ENCODE data around the gene GARS1.
"Not testable (repeated sequence)": the region's sequence is repeated elsewhere in the genome, so short reads cannot be mapped to it uniquely, and the experiment has no call there.

GARS1 gene

DNA sequence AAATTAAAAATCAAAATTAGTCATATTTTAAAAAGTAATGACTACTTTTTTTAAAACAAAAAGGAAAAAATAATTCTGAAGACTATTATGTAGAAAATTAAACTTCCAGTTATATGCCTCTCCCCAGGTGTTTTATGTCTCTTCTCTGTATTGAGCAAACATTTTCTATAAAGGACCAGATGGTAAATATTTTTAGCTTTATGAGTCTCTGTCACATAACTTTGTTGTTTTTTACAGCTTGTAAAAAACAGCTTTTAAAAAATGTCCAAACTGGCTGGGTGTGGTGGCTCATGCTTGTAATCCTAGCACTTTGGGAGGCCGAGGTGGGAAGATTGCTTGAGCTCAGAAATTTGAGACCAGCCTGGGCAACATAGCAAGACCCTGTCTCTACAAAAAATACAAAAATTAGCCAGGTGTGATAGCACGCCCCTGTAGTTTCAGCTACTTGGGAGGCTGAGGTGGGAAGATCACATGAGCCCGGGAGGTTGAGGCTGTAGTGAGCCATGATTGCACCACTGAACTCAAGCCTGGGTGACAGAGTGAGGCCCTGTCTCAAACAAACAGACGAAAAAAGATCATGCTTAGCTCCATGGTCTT lies 23.5 kb downstream of the GARS1 start:
- Mint-ChIP-seq H3K9me3 (no peaks in the 10 kb centered on the region), H3K27ac (no peak overlapping the region), H3K4me3 (no peak overlapping the region), H3K4me1 (peaks cover 2% of the 10 kb centered on the region), H3K36me3 (peaks cover 66% of the 10 kb centered on the region), H3K27me3 (no peaks in the 10 kb centered on the region)
- CTCF ChIA-PET: interaction anchor here (1.0 kb wide), 1 partner anchor 9 kb away, joined by 3 read pairs; no protein-coding TSS in a partner anchor
- no peak for DNase-seq

DNA sequence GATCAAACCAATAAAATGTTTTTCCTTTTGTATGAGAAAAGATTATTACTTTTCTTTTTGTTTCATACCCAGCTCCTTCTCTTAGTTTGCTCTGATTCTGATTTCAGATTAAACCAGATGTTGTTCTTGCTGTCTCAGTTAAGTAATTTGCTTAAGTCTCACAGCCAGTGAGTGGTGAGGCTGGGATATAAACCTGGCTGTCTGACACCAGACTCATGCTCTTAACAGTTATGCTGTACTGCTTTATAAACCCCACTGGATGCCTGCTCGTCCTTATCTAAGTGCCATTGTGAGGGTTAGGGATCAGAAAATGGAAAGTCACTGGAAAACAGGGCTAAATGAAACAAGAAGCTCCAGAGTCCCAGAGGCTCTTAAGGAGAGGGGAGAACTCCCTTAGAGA lies 24.3 kb downstream of the GARS1 start:
- Mint-ChIP-seq H3K4me1 (no peaks in the 10 kb centered on the region), H3K27me3 (no peaks in the 10 kb centered on the region), H3K27ac (no peak overlapping the region), H3K9me3 (no peaks in the 10 kb centered on the region), H3K36me3 (peaks cover 66% of the 10 kb centered on the region), H3K4me3 (no peak overlapping the region)
- CTCF ChIA-PET: interaction anchor here (1.0 kb wide), 1 partner anchor 10 kb away, joined by 3 read pairs; no protein-coding TSS in a partner anchor
- DNase-seq: no peak

DNA sequence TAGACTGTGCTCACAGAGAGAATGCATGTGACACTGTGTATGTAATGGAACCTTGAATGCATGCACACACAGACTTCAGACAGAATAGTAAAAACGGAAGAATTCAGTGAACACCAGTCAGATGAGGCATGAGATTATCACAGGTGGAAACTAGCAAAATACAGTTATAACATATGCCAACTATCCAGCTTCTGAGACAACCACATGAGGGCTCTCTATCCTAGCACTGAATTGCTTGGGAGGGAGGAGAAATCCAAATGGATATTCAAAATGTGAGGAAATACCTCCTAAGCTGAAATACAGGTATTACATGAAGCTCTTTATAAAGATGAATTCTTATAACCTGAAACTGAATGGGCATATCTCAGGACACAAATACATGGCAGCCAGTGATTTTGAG lies 30.6 kb downstream of the GARS1 start:
- Mint-ChIP-seq H3K4me3 (no peak overlapping the region), H3K27me3 (no peaks in the 10 kb centered on the region), H3K4me1 (peaks cover 10% of the 10 kb centered on the region), H3K36me3 (peaks cover 66% of the 10 kb centered on the region), H3K27ac (no peak overlapping the region), H3K9me3 (no peaks in the 10 kb centered on the region)
- no peak for DNase-seq
- CTCF ChIA-PET: no interaction called here

DNA sequence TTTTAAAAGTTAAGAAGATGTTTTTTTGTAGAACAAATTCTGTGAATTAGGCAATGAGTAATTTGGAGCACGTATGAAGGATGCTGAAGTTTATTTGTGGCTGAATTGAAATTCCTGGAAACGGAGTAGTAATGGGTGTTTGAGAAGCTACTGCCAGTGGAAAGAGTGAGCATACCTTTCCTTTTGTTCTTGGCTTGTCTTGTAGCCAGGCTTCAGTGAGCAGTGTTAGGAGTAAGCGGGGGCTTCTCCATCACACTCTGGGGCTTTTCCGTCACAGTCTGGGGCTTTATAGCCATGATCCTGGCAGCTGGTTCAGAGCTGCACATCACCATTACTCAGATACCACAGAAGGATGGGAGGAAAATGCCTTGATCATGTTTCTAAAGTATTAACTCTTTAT lies 32.3 kb downstream of the GARS1 start:
- H3K4me3 Mint-ChIP-seq: no peak overlapping the region
- H3K36me3 Mint-ChIP-seq: peaks cover 67% of the 10 kb centered on the region
- H3K27me3 Mint-ChIP-seq: no peaks in the 10 kb centered on the region
- peaks cover 10% of the 10 kb centered on the region for H3K4me1 Mint-ChIP-seq
- H3K9me3 Mint-ChIP-seq: no peaks in the 10 kb centered on the region
- CTCF ChIA-PET: no interaction called here
- peak overlapping the region; percentile 20 for H3K27ac Mint-ChIP-seq
- DNase-seq: no peak

DNA sequence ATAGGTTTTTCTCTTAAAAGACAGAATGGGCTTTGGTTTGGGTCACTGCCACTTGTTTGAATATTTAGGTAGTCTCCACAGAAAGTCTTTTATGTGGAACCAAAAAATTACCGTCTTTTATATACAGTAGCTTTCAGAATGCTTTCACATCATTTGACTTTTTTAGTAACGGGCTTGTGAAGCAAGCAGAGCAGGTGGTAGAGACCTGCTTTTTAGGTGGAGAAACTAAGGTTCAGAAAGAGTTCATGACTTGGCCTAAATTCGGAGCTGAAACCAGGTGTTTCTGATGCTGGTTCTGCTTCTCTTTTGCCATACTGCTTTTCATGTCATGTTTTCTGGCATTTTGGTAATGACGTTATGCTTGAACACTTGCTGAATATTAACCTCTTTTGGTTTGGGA lies 36.3 kb downstream of the GARS1 start:
- Mint-ChIP-seq H3K27ac (no peak overlapping the region), H3K27me3 (no peaks in the 10 kb centered on the region), H3K4me1 (peaks cover 8% of the 10 kb centered on the region), H3K36me3 (peaks cover 68% of the 10 kb centered on the region), H3K9me3 (no peaks in the 10 kb centered on the region), H3K4me3 (no peak overlapping the region)
- CTCF ChIA-PET: interaction anchor here (1.0 to 1.1 kb wide), 2 partner anchors 34 to 52 kb away, joined by 3 read pairs; no protein-coding TSS in a partner anchor
- no peak for DNase-seq

DNA sequence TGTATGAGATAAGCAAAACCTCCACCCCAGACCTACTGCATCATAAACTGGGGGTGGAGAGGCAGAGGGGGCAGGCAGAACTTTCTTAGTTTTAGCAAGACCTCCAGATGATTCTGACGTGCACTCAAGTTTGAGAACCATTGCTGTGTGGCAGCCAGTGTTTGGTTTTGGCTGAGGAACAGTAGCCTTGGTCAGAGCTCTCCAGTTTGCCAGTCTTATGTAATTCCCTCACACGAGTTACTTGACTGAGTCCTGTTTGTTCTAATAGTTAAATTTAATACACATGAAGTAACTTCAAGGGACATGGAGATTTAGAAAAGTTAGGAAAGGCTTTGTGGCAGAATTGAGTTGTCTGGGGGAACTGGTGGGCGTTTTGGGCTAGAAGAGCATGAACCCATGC lies 38.5 kb downstream of the GARS1 start:
- H3K27me3 Mint-ChIP-seq: no peaks in the 10 kb centered on the region
- H3K36me3 Mint-ChIP-seq: peaks cover 63% of the 10 kb centered on the region
- CTCF ChIA-PET: interaction anchor here (0.6 to 1.5 kb wide), 3 partner anchors 14 to 285 kb away, joined by 3 to 6 read pairs (median 3); no protein-coding TSS in a partner anchor
- no peak overlapping the region for H3K27ac Mint-ChIP-seq
- H3K4me3 Mint-ChIP-seq: no peak overlapping the region
- H3K4me1 Mint-ChIP-seq: no peaks in the 10 kb centered on the region
- H3K9me3 Mint-ChIP-seq: no peaks in the 10 kb centered on the region
- no peak for DNase-seq

DNA sequence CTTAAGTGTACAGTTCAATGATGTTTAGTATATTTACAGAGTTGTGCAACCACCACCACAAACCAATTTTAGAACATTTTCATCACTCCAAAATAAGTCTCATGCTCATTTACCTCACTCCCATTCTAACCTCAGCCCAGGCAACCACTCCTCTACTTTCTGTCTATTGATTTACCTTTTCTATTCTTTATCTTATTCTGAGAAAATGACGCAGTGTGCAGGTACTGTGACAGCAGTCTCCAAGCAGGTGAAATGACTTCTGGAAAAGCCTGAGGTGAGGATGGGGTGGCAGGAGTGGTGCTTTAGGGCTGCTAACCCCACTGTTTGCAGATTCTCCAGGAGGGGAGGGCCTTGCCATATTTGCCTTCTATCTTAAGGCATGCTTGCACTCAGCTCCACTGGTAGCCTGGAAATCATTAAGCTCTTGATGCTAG lies 39.5 kb downstream of the GARS1 start:
- H3K27me3 Mint-ChIP-seq: no peaks in the 10 kb centered on the region
- no peaks in the 10 kb centered on the region for H3K9me3 Mint-ChIP-seq
- H3K27ac Mint-ChIP-seq: no peak overlapping the region
- H3K4me3 Mint-ChIP-seq: no peak overlapping the region
- no peak for DNase-seq
- H3K36me3 Mint-ChIP-seq: peaks cover 55% of the 10 kb centered on the region
- CTCF ChIA-PET: interaction anchor here (1.5 kb wide), 1 partner anchor 106 kb away, joined by 6 read pairs; no protein-coding TSS in a partner anchor
- no peaks in the 10 kb centered on the region for H3K4me1 Mint-ChIP-seq

DNA sequence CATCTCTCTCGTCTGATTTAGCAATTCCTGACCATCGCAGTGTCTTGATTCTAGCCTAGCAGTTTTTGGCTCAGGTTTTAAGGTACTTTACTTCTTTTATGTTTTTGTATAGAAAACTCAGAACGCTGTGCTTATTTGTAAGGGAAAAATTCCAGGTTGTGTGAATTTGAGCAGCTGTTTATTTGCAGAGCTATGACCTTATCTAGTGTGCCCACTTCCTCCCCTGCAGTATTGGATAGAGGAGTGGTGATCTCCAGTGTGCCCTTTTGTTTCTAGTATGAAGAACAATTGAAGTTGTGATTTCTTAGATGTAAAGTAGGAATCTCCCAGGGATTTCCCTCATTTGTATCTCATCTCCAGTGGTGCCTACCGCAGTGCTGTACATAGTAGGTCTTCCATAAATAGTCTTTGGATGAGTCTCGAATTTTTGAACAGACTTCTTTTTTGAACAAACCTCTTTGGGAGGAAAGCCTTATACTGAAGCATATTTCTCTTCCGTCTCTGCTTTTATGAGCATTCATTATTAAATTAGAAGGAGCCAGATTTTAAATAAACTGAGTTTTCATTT lies 40.0 kb downstream of the GARS1 start:
- H3K36me3 Mint-ChIP-seq: peaks cover 51% of the 10 kb centered on the region
- no peak overlapping the region for H3K27ac Mint-ChIP-seq
- H3K4me3 Mint-ChIP-seq: no peak overlapping the region
- no peaks in the 10 kb centered on the region for H3K9me3 Mint-ChIP-seq
- no peak for DNase-seq
- CTCF ChIA-PET: interaction anchor here (1.5 kb wide), 1 partner anchor 105 kb away, joined by 6 read pairs; no protein-coding TSS in a partner anchor
- H3K27me3 Mint-ChIP-seq: no peaks in the 10 kb centered on the region
- H3K4me1 Mint-ChIP-seq: no peaks in the 10 kb centered on the region

DNA sequence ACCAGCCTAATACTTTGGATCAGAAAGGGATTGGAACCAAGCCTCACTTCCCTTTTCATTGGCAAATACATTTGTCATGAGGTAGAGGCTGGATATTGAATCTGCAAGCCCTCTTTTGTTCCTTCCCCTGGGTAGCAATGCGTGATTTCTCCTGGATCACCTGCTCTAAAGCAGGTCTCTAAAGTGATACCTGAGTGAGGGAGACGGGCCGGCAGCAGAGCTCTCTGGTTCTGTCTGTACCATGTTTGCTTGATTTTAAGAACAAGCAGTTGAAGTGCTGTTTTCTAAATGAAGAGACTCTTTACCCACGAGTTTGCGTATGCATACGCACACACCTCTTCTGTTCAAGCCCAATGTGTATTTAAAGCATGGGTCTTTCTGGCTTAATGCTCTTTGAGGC lies 41.1 kb downstream of the GARS1 start:
- Mint-ChIP-seq H3K9me3 (no peaks in the 10 kb centered on the region), H3K36me3 (peaks cover 46% of the 10 kb centered on the region), H3K27ac (no peak overlapping the region), H3K4me1 (no peaks in the 10 kb centered on the region), H3K4me3 (no peak overlapping the region), H3K27me3 (no peaks in the 10 kb centered on the region)
- CTCF ChIA-PET: no interaction called here
- no peak for DNase-seq

DNA sequence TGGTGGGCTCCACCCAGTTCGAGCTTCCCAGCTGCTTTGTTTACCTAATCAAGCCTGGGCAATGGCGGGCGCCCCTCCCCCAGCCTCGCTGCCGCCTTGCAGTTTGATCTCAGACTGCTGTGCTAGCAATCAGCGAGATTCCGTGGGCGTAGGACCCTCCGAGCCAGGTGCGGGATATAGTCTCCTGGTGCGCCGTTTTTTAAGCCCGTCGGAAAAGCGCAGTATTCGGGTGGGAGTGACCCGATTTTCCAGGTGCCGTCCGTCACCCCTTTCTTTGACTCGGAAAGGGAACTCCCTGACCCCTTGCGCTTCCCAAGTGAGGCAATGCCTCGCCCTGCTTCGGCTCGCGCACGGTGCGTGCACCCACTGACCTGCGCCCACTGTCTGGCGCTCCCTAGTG lies 47.6 kb downstream of the GARS1 start:
- DNase-seq, H3K27ac Mint-ChIP-seq, H3K27me3 Mint-ChIP-seq, H3K4me1 Mint-ChIP-seq, H3K4me3 Mint-ChIP-seq, CTCF ChIA-PET, H3K9me3 Mint-ChIP-seq: not testable (repeated sequence)
- H3K36me3 Mint-ChIP-seq: peaks cover 14% of the 10 kb centered on the region

DNA sequence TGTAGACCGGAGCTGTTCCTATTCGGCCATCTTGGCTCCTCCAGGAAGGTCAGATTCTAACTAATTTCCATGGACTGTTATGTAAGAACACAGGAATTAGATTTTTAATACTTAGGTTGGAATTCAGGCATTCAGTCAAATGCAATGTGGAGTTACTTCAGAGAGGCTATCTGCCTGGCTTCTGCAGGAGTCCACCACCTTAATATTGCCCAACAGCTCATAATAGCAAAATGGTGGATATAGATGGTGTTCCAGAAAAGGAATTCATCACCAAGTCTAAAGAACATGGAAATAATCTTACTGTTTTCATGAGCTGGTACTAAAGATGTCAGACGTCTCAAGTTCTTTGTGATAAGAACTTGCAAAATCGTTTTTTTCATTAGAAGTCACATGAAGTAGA lies 48.1 kb downstream of the GARS1 start:
- H3K27me3 Mint-ChIP-seq: no peaks in the 10 kb centered on the region
- no peaks in the 10 kb centered on the region for H3K4me1 Mint-ChIP-seq
- no peak overlapping the region for H3K27ac Mint-ChIP-seq
- CTCF ChIA-PET: interaction anchor here (1.4 kb wide), 1 partner anchor 97 kb away, joined by 3 read pairs; no protein-coding TSS in a partner anchor
- no peaks in the 10 kb centered on the region for H3K9me3 Mint-ChIP-seq
- DNase-seq: no peak
- H3K4me3 Mint-ChIP-seq: no peak overlapping the region
- H3K36me3 Mint-ChIP-seq: peaks cover 14% of the 10 kb centered on the region

DNA sequence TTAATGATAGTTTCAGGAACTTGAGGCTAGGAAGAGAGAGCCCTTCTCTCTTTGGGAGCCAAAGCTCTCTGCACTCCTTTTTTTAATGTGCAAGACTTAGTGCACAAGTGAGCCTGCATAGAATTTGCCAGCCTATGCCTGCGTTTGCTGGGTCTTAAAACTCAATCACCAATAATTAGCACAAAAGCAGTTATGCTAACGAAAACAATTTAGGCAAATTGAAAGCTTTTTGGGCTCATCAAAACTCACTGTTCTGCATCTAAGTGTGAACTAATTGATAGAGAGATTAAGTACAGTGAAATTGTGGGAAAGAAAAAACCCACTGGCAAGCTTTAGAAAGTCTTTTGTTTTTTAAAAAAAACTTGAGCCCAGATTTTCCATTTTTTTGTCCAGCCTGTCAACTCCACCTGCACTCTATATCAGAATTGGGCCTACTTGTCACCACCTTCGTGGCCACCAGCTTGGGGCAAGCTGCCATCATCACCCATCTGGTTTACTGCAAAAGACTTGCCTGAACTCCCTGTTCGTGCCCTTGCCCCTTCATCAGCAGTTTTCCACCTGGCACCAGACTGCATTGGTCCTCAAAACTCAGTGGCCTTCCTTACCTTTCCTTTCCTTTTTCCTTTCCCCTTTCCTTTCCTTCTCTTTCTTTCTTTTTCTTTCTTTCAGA lies 49.7 kb downstream of the GARS1 start:
- H3K27ac Mint-ChIP-seq: peak overlapping the region; percentile 57
- CTCF ChIA-PET: interaction anchor here (1.4 kb wide), 1 partner anchor 96 kb away, joined by 3 read pairs; no protein-coding TSS in a partner anchor
- no peaks in the 10 kb centered on the region for H3K27me3 Mint-ChIP-seq
- peaks cover 13% of the 10 kb centered on the region for H3K36me3 Mint-ChIP-seq
- no peaks in the 10 kb centered on the region for H3K4me1 Mint-ChIP-seq
- DNase-seq: no peak
- no peaks in the 10 kb centered on the region for H3K9me3 Mint-ChIP-seq
- no peak overlapping the region for H3K4me3 Mint-ChIP-seq

DNA sequence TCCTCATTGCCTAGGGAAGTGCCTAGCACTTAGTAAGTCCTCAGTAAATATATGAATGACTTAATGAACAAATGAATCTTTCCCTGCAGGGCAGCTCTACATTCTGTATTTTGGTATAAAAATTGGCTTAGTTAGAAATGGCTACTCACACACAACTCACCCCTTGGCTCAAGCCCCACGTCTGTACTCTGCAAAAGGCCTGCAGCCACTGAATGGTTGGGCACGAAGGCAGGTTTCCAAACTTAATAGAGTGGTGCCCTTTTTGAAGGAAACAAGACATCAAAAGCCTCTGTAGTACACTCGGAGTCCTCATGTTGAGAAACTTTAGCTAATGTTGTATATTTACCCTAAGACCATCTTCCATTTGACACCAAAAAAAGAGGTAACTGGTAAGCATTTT lies 51.0 kb downstream of the GARS1 start:
- Mint-ChIP-seq H3K4me3 (no peak overlapping the region), H3K27me3 (no peaks in the 10 kb centered on the region), H3K36me3 (peaks cover 13% of the 10 kb centered on the region), H3K4me1 (no peaks in the 10 kb centered on the region), H3K9me3 (no peaks in the 10 kb centered on the region), H3K27ac (no peak overlapping the region)
- DNase-seq: no peak
- CTCF ChIA-PET: no interaction called here

DNA sequence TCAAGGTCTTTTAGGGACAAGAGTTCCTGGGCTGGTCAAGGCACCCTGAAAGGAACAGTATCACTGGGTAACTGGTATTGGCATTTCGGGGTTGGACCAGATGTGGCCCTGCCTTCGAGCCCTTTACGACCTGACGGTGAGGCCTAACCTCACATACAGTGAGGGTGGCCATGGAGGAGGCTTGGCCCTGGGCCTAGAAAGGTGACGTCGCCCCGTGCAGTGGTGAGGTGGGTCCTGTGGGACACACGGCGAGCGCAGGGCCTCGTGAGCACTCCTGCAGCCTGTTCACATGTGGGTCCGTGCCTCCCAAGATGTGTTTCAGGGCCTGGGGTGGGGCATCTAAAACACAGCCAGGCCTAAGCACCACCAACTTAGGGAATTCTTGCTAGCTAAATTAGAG lies 51.5 kb downstream of the GARS1 start:
- Mint-ChIP-seq H3K9me3 (no peaks in the 10 kb centered on the region), H3K4me1 (no peaks in the 10 kb centered on the region), H3K4me3 (no peak overlapping the region), H3K27me3 (no peaks in the 10 kb centered on the region), H3K36me3 (peaks cover 13% of the 10 kb centered on the region), H3K27ac (no peak overlapping the region)
- CTCF ChIA-PET: interaction anchor here (0.9 kb wide), 1 partner anchor 97 kb away, joined by 3 read pairs; no protein-coding TSS in a partner anchor
- no peak for DNase-seq
